Keratinocyte (primary cell): Measurements from ENCODE around the gene SPOCK1. TPM values are rescaled to one million over a fixed set of nuclear protein-coding genes. Genes with fewer than 3 reads are reported as not detected.

Source experiments
- DNase-seq: peaks from one replicate; pipeline ENCODE4 v3.0.0-alpha.2; 2011; ENCODE audit warnings: low read depth, missing footprints, low spot score
- FAIRE-seq: peaks from 2 replicates; lab custom pipeline; 2011; peaks lifted over from hg19 to GRCh38; lab: Jason Lieb, UNC
- H2AFZ ChIP-seq: 2 replicates; pipeline ENCODE4 v1.6.0; 2012; ENCODE audit warnings: low read length, control low read depth, inconsistent platforms; ENCODE audit not compliant: control insufficient read depth
- H3K27ac ChIP-seq: 2 replicates; pipeline ENCODE4 v1.5.1; 2011; ENCODE audit warnings: low read length; ENCODE audit not compliant: control insufficient read depth, insufficient read depth
- H3K27me3 ChIP-seq: 3 replicates; pipeline ENCODE4 v1.6.0; 2011; ENCODE audit warnings: low read length; ENCODE audit not compliant: control insufficient read depth, insufficient read depth; ENCODE audit errors: extremely low read depth
- H3K36me3 ChIP-seq, 2 experiments: 2 replicates in 1 of 2; 3 replicates in 1 of 2; pipeline ENCODE4 v1.5.1; 2011; ENCODE audit warnings: low read length in 2 of 2, mild to moderate bottlenecking in 1 of 2; ENCODE audit not compliant: control insufficient read depth in 2 of 2, insufficient read depth in 2 of 2; ENCODE audit errors: extremely low read depth in 1 of 2
- H3K4me1 ChIP-seq: 3 replicates; pipeline ENCODE4 v1.5.1; 2011; ENCODE audit warnings: low read length; ENCODE audit not compliant: control insufficient read depth, insufficient read depth; ENCODE audit errors: extremely low read depth
- H3K4me2 ChIP-seq: 3 replicates; pipeline ENCODE4 v1.6.0; 2011; ENCODE audit warnings: low read depth, low read length; ENCODE audit not compliant: control insufficient read depth, insufficient read depth; ENCODE audit errors: extremely low read depth
- H3K4me3 ChIP-seq, 3 experiments: fragments of 200-600 bp in 1 of 3; sonication (generic) in 1 of 3; 2 replicates in 2 of 3; 3 replicates in 1 of 3; pipeline ENCODE4 v1.5.1; 2011 to 2016; ENCODE audit warnings: low read length in 3 of 3, mild to moderate bottlenecking in 3 of 3, control low read depth in 2 of 3, inconsistent platforms in 1 of 3, low read depth in 1 of 3, mixed read lengths in 1 of 3, mixed run types in 1 of 3, moderate library complexity in 1 of 3; ENCODE audit not compliant: control insufficient read depth in 2 of 3, insufficient read depth in 2 of 3; ENCODE audit errors: extremely low read depth in 1 of 3
- H3K79me2 ChIP-seq: 2 replicates; pipeline ENCODE4 v1.6.0; 2012; ENCODE audit warnings: low read length; ENCODE audit not compliant: control insufficient read depth, insufficient read depth
- H3K9ac ChIP-seq: 3 replicates; pipeline ENCODE4 v1.6.0; 2011; ENCODE audit warnings: low read length; ENCODE audit not compliant: control insufficient read depth, insufficient read depth; ENCODE audit errors: extremely low read depth
- H3K9me1 ChIP-seq: 3 replicates; pipeline ENCODE4 v1.6.0; 2011; ENCODE audit warnings: low read length; ENCODE audit not compliant: control insufficient read depth, insufficient read depth; ENCODE audit errors: extremely low read depth
- H3K9me3 ChIP-seq: 2 replicates; pipeline ENCODE4 v1.5.1; 2012; ENCODE audit warnings: low read depth, low read length; ENCODE audit not compliant: control insufficient read depth
- H4K20me1 ChIP-seq: 3 replicates; pipeline ENCODE4 v1.6.0; 2011; ENCODE audit warnings: low read length; ENCODE audit not compliant: control insufficient read depth, insufficient read depth; ENCODE audit errors: extremely low read depth
- CTCF ChIP-seq, 3 experiments: IDR thresholded peaks in 1 of 3; conservative IDR thresholded peaks in 1 of 3; optimal IDR thresholded peaks in 1 of 3; 2 replicates in 2 of 3; 3 replicates in 1 of 3; pipeline versions ENCODE3 to v1.5.1; 2011; ENCODE audit warnings: low read length in 3 of 3, mild to moderate bottlenecking in 3 of 3, moderate library complexity in 2 of 3, control low read depth in 1 of 3, inconsistent platforms in 1 of 3; ENCODE audit not compliant: insufficient read depth in 2 of 3; ENCODE audit errors: extremely low read depth in 1 of 3
- EZH2 ChIP-seq: IDR thresholded peaks from one replicate; pipeline ENCODE4 v1.6.1; 2012; ENCODE audit warnings: inconsistent platforms, mild to moderate bottlenecking, low read length, moderate library complexity
- dilution Hi-C: fragments of 300-500 bp; cut with MboI; formaldehyde crosslinking; loops from one replicate; pipeline ENCODE4 v1.7.0; 2020; ENCODE audit warnings: low sequenced_read_pairs; ENCODE audit not compliant: extremely low pct_ligation_motif_present
- polyA plus RNA-seq, 5 experiments: library from polyadenylated mRNA; depleted of rRNA in 3 of 5; stranded (reverse) in 3 of 5; stranded (forward) in 1 of 5; unstranded in 1 of 5; fragments of >200 nt; gene quantifications; 1 replicate in 1 of 5; 2 replicates in 3 of 5; 3 replicates in 1 of 5; pipeline versions ENCODE4 v1.2.1 to v1.2.3, GENCODE V29; 2011 to 2012; ENCODE audit warnings: missing spikeins in 2 of 5, low read depth in 1 of 5, low replicate concordance in 1 of 5

The SPOCK1 gene
- polyA plus RNA-seq, 1 donor (not counting 4 experiments of a cell fraction or from before 2014, with no cell fraction given), result 5.5 TPM

GRCh38 chr5:137283801-137284200, 215.3 kb downstream of the SPOCK1 start:
- Histone ChIP-seq H3K4me1 (no peaks in the 10 kb centered on the region), H3K9me3 (no peaks in the 10 kb centered on the region), H3K4me3 (no peak overlapping the region), H4K20me1 (no peaks in the 10 kb centered on the region), H3K4me2 (no peak overlapping the region), H3K9me1 (no peaks in the 10 kb centered on the region), H3K27ac (no peak overlapping the region), H3K27me3 (no peaks in the 10 kb centered on the region), H2AFZ (no peak overlapping the region), H3K36me3 (no peaks in the 10 kb centered on the region), H3K9ac (no peak overlapping the region), H3K79me2 (no peaks in the 10 kb centered on the region)
- dilution Hi-C loops, result no loop called here
- TF ChIP-seq CTCF (optimal IDR thresholded peaks at IDR 0.05 in 1 of 3, IDR thresholded peaks at IDR 0.05 in 1 of 3, conservative IDR thresholded peaks at IDR 0.05 in 1 of 3; ENCODE audit: extremely low read depth in 1 of 3, insufficient read depth in 2 of 3, low read length in 3 of 3), result no peak
- TF ChIP-seq EZH2, result no peak
- DNase-seq (no peak), FAIRE-seq (no peak)

- Histone ChIP-seq H3K4me3 (no peak overlapping the region), H2AFZ (no peak overlapping the region), H3K27ac (no peak overlapping the region), H3K4me2 (no peak overlapping the region), H3K9me1 (no peaks in the 10 kb centered on the region), H4K20me1 (no peaks in the 10 kb centered on the region), H3K79me2 (no peaks in the 10 kb centered on the region), H3K27me3 (no peaks in the 10 kb centered on the region), H3K9ac (no peak overlapping the region), H3K4me1 (no peaks in the 10 kb centered on the region), H3K36me3 (no peaks in the 10 kb centered on the region), H3K9me3 (no peaks in the 10 kb centered on the region)
- dilution Hi-C loops, result no loop called here
- DNase-seq (no peak), FAIRE-seq (no peak)
- TF ChIP-seq CTCF (optimal IDR thresholded peaks at IDR 0.05 in 1 of 3, IDR thresholded peaks at IDR 0.05 in 1 of 3, conservative IDR thresholded peaks at IDR 0.05 in 1 of 3; ENCODE audit: extremely low read depth in 1 of 3, insufficient read depth in 2 of 3, low read length in 3 of 3) (no peak), EZH2 (no peak)
Measured at GRCh38 chr5:137282216-137282615, 216.9 kb downstream of the SPOCK1 start.
